Stimulated activated CD4-positive, alpha-beta T cell treated with anti-CD3 and anti-CD28 coated beads, Interleukin-4, amount 100 ng/mL, for 48 hours (primary cell): ENCODE results near the gene FILIP1L.
A peak's percentile ranks its signal among the peaks of the same experiment; 100 is the strongest.

Experiments
- DNase-seq, 2 donors: peaks; one replicate each; pipeline ENCODE4 v3.0.0-alpha.2; 2020; ENCODE audit warnings: low read depth in 2 of 2

FILIP1L gene

DNA sequence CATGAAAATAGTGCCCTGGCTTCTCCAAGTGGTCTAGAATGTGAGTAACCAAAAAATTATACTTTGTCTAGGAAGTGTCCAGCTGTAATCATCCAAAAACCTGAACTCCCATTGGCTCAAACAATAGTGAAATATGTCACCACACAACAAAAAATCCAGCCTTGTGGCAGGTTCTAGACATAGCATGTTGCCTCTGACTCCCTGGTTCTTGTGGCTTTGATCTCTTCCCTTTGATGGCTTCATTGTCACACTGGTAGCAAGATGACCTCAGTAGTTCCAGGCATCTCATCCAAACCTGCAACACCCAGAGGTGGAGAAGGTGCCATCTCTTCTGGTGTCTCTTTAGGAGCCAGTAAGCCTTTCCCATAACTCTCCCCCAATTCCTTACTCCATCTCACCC is 222.0 kb downstream of the FILIP1L start:
- no peak for DNase-seq

DNA sequence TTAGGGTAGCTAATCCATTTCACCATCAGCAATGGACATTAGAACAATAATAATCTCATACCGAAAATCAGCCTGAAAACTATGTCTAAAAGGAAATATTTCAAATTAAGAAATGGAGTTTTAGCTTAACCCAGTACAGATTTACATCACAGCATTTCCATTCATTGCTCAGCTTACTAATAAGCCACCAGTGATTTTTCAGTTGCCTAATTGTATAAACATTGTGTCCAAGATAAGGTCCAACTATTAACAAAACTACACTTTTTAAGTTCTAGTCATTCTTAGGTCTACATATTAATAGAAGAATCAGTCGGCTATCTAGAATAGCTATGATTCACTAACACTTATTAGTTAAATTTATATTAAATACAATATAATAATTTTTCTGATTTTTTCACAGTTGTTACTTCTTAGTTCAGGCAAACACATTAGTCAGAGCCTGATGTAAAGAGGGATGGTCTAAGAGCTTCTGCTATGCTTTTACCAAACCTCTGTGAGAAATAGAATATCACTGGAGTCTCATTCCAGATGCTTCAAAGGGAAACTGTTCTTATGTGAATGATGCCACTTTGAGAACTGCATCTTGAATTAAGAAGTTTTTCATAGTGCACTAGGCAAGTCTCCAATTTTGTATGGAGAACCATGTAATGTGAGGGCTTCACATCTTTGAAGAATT is 222.6 kb downstream of the FILIP1L start:
- DNase-seq: no peak

DNA sequence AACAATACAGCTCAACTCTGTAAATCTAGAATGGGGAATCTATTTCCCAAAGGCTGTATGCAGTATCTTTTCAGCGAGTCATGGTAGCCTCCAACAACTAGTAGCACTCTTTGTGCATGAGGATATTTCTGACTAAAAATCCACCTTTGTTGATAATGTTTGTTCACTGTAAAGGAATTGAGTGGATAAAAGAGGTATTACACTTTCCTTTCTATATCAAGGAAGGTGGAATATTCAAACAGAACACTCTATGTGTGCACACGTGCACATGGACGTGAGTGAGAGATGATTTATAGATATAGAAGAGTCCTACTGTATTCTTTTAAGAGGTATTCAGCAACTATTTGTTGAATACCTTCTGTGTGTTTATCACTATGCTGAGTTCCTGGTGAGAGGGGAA is 228.4 kb downstream of the FILIP1L start:
- DNase-seq: no peak

DNA sequence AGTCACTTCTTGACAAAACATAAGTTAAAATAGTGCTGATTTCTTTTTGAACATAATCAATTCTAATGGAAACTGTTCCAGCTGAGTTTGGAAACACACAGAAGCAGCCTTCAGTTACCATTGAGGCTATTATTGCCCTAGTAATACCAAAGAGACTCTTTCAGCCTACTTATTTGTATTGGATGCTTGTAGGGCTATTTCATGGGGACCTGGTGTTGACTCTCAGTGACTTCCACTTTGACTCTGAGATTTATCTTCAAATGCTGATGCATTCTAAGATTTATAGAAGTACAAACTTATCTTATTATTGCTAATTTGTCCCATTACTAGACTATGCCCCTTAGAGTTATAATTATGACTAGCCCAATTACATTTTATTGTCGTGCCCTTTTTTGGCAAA is 229.2 kb downstream of the FILIP1L start:
- DNase-seq: no peak

DNA sequence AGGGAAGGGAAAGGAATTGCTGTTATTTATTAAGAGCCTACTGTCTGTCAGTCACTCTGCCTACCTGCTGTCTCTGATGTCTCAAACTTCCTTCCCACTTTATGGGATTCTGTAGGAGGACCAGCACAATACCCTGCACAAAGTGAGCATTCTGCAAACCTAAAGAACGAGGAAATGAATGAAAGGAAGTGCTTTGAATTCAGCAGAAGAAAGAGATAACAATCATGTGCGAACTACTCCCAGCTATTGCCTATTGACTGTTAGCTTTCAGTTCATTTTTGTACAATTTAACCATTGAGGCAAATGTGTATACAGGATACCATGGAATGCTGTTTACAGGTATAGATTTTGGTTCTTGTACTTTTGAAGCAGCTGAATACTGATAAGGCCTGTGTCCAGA is 229.8 kb downstream of the FILIP1L start:
- no peak for DNase-seq

DNA sequence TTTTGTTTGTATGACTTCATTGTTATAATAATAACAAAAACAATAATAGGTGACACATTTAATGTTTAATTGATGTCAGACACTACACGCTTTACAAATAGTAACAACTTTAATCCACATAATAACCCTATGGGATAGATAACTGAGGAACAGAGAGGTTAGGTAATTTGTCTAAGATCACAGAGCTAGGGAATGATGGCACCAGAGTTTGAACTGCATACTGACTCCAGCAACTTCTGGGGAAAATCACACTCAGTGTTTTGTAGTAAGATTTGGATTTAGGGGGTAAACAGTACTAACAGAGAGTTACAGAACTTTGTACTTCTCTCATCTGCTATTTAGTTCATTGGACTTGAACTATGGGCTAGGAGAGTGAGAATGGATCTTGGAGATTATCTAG is 230.6 kb downstream of the FILIP1L start:
- DNase-seq: no peak

DNA sequence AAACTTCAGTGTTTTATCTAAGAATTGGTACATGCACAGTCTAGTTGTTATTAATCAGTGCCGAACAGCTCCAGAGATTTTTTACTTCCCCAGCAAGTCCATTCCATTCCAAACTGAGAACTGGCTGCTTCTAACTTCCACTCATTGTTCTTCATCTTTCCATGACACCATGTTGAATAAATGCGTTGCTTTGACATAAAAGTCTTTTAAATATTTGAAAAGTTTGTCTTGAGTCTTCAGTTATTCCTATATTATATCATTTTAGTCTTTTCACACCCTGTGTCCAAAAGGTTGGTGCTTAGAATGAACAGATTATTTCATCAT is 231.2 kb downstream of the FILIP1L start:
- no peak for DNase-seq

DNA sequence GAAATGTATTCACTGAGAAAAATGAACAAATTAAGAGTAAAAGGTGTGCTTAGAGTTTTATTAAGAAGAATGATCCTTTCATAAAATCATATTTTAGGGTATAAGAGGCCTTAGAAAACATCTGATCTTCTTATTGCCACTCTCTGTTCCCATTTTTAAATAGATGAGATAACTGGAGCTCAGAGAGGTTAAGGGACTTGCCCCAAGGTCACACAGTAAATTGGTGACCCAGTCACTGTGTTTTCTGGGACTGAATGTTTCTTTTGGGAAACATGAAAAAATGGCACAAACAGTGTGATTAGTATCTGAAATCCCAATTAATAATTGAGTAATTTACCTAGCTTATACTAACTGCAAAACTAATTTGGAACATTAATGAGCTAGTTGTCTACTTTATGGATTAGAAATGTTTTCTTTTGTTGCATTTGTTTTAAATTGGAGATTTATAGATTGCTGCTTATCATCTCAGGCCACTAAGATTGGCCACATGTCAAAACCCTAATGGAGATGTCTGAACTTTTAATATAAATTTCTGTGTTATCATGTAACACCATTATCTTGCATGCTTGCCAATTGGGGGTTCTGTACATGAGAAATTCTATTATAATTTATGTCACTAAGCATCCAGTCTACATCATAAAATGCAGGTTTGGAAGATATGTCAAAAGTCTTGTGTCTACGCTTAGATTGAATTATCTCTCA is 231.7 kb downstream of the FILIP1L start:
- no peak for DNase-seq

DNA sequence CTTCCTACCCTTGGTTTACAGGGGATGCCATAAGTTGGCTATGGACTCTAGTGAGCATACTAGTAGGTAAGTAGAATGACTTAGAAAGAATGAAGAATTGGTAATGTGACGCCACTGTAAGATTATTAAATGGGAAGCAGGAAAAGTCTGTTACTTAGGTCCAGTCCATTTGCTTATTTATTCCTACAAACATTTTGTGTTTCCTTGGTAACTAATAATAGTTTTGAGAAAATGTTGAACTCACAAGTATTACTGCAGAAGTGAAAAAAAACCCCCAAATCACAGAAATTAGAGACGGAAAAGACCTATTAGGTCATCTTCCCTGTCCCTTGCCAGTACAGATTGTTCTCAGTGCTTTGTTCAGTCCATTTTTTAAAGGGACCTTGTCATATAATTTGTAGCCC is 233.2 kb downstream of the FILIP1L start:
- DNase-seq: no peak

DNA sequence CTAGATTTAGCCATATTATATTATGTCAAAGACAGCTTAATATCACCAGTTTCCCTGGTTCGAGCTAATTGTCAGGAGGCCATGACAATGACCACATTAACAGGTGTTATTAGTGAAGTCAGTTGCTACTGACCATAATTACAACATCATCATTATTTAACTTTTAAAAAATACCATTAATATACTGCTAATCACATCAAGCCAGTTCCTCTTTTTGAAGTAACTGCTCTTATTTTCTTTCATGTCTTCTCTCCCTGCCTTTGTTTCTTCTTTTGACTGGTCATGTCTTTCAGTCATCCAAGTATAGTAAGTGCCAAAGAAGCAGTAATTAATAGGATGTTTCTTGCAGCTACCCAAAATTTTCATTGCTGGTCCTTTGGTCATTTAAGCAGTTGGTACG is 235.0 kb downstream of the FILIP1L start:
- DNase-seq: no peak

DNA sequence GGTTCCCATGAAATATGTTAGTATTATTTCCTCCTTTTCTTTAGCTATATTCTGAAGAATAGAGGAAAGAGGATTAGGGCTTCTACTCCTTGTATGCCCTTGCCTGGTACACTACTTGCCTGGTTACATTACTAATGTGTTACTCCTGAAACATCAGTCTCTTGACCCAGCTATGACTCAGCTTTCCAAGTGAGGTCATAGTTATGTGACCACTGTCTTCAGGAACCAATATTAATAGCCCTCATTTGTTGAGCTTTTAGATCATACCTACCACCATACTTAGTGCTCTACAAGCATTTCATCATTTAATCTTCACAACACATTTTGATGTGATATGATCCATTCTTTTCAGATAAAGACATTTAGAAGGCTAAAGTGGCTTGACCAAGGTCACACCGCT is 236.3 kb downstream of the FILIP1L start:
- no peak for DNase-seq

DNA sequence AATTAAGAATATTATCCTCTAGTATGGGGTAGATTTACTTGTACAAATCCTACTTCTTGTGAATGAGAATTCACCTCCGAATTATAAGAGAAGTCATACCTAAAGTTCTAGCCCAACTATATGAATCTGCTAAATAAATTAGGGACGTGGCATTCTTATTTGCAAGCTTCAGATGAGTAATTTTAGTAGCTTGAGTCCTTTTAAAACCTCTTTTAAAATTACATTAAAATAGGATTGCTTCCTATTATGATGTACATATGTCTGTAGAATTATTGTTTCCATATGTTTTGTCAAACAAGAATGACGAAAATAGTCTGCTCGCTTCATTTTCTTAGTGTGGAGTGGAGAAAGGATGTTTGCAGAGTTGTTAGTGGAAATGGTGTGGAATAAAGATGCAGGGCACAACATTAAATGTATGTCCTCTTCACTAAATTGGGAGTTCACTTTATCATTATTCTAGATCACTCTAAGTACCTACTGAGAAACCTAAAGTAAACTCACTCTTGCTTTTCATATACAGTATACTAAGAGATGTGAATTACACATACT is 237.2 kb downstream of the FILIP1L start:
- no peak for DNase-seq

DNA sequence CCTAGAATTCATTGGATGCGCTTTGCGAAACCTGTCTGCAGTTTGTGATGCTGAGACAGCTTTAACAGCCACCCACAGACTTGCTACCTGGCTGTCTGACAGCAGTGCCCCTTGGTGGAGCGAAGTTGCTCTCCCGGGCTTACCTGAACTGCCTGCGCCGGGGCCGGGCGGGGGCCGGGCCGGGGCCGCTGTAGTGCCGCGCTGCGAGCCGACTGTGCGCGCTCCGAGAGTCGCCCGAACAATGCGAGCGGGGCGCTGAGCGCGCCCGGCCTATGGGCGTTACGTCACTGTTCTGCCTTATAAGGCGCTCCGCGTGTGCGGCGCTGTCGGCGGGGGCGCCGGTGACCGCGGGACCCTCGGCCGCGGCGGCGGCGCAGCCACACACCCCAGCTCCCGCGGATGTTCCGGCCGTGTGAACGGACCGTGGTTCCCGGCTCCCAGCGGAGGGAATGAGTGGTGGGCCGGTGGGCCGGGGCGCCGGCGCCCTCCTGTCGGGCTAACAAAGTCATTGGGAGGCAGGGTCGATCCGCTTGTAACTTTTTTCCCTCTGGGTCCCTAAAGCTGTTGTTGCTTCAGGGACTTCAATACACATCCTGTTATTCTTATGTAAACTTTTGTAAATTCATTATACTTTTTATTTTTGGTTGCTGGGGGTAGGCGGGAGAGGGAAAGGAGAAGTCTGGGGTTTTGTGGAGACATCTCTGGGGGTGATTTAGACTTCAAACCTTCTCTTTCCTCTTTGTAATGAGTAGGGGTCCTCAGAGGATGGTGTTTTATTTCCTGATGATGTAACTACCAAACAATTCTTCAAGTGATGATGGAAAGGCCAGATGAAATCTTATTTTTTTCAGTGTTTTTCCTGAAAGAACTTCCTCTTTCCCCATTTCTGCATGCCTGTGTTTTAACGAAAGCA is 238.1 kb downstream of the FILIP1L start:
- peak; percentile 42 to 48 for DNase-seq

DNA sequence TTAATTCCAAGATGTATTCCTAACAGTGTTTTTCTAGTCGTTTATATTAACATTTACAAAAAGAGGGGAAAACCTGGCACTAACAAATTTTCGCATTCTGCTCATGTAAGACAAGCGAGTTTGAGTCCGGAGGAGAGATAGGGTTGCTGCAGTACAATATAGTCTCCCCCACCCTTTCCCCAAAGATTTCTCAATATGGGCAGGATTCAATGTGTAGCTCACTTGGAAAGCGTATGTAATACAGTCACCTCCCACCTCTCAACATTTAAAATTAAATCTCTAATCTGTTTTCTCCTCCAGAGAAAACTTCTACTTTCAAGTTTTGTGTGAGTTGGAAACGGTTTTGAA is 238.7 kb downstream of the FILIP1L start:
- no peak for DNase-seq

DNA sequence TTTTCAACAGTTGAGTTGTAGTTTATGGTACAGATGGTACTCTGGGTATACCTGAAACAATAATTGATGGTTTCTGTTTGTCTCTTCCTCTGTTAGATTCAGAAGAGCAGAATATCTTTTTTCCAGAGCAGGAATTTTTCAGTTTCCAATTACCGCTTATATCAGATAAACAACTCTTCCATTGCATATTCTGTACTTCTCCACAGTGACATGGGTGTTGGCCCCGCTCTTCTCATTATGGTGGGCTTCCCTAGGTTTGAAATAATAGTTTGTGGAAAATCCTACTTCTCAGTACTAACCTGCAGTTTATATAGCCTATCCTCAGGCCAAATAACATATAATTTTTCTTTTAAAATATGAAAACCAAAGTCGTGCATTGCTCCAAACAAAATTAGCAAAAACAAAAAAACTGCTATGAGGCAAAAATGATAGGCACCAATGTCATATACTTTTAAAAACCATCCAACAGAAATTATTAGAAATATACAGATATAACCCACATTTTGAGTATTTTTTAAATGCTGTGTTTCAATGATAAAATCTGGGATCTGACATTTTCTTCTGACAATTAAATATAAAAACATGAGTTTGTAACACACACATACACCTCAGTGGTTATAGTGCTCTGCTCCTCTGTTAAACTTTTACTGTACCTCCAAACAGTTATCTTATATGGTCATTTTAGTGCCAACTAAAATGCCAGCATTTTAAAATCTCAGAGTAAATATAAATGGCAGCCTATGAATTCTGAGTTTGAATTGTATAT is 239.9 kb downstream of the FILIP1L start:
- DNase-seq: no peak

DNA sequence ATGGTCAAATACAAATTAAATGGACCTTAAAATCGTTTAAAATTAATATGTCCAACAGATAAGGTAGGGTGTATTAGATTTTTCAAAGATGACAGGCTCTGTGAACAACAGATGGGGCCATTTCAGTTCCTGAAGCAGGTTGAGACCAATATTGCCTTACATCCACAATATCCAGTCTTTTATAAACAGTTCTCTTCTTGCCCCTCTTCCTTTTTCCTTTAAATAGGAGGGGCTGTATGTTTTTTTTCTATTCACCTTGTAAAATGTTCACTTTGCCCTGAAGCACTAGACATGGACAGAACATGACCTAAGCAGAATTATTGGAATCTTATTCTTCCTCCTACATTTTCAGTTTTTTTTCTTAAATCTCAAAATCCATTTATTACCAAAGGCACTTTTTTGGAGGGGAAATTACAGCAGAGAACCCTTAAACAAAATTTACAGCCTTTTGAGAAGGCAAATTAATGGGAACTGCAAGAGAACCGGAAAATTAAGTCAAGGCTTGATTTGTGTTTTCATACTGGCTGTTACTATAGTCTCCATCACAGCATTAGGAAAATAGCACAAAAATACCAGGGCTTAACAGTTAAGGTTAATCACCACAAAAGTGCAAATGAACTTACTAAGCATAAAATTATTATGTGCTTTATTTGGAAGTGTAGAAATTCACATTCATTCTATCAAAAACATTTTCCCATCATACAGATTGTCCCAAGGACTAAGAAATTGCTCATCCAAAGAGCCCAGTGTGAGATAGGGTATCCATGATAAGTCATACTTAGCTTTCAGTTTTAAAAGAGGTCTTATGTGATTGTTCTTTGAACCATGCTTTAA is 240.8 kb downstream of the FILIP1L start:
- DNase-seq: no peak

DNA sequence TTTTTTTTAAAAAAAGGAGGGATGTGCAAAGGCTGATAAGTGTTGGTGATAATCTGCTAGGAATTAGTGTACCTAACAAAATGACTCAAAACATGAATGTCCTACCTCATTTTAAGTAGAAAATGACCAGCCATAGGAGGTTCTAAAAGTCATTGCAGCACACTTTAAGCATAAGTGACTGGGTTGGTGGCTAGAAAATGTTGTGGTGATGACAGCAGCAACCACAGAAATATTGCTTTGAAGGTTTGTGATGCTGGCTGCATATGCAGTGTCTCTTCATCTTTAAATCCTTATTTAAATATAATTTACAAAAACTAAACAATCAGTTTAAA is 241.4 kb downstream of the FILIP1L start:
- no peak for DNase-seq

DNA sequence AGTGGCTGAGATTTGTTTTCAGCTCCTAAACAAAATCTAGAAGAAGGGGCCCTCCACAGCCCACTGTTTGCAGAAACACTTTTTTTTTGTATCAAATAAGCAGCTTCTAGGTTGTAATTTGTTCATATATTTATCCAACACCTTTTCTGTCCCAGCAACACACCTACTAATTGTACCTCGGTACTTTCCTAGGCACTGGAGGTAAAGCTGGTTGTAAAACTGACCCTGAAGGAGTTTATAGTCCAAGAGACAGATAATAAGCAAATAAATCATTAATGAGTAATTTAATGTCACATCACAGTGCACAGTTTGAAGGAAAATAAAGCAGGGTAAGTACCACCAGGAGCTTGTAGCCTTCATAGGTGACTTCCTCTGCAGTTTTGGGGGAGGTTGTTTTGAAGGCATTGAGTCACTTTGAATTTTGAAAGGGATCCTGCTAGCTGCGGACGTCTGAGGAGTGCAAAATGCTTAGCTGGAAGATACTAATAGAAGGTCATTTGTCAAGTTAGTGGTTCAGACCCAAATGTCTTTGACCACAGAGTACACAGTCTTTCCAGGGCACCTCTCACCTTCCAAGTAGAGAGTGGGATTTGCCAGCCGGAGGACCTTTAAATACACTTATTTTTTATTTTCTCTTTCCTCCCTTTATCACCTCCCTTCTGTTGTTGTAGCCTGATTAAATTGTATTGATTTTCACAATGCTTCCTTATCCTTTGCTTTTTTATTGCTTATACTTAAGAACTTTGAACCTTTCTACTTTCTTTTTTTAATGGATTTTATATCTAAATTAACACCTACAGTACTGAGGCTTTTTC is 242.9 kb downstream of the FILIP1L start:
- DNase-seq: no peak

DNA sequence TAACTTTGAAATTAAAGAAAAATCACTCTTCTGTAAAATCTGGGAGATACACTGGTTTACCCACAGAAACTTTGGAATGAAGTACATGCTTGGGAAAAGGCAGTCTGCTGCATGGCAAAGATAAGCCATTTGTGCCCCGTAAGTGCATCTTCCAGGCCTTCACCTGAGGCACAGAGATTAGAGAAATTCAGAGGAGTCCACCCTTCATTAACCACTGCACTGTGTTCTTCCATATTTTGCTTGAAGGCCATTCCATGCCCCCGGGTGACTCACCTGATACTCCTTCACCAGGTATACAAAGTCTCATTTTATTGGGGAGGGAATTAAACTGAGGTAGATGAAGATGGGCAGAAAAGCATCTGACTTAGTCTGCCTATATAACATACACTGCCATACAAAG is 243.6 kb downstream of the FILIP1L start:
- DNase-seq: no peak

DNA sequence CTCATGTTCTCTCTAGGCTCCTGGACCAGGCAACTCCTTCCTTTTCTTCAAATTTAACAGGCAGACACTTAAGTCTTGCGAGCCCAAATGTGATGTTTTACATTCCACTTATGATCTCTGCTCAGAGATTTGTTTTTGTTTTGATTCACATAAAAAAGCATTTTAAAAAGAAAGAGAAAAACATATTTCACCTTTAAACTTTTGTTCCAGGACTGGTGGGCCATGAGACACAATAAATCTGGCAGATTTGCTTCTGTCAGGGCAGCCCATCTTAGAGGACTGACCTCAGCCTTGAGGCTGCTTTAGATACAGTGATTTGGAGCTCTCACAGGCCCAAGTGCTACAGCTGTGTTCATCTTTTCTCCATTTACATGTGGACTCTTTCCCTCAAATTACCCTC is 244.7 kb downstream of the FILIP1L start:
- no peak for DNase-seq
